ENCODE data around the gene CSTF1. TPM values are rescaled to one million over a fixed set of nuclear protein-coding genes. Genes with fewer than 3 reads are reported as not detected.

CSTF1 gene
- polyA plus RNA-seq (ENCODE audit: insufficient read length in 4 of 4): 10 to 100 TPM; 32.3 to 46.5 (median 42.6) TPM

GRCh38 chr20:56392132-56392880, at the start of gene CSTF1, which contains the start of gene AURKA:
Gene CSTF1, plus strand, starts transcription at chr20:56392645. Its CDS starts 2,908 bp downstream, at chr20:56395553.
Gene AURKA, minus strand, starts transcription at chr20:56392215. Its CDS starts 4,018 bp downstream, at chr20:56388197.
- DNase-seq (ENCODE audit: low read depth in 4 of 4, low spot score in 3 of 4): peak; percentile 97 to 98 (median 97)

GRCh38 chr20:56342783-56343182, 49.7 kb upstream of the CSTF1 start:
- DNase-seq (ENCODE audit: low read depth in 4 of 4, low spot score in 3 of 4): no peak

- DNase-seq (ENCODE audit: low read depth in 4 of 4, low spot score in 3 of 4): no peak
Observed at GRCh38 chr20:56343861-56344381, 48.5 kb upstream of the CSTF1 start.

GRCh38 chr20:56345911-56346310, 46.5 kb upstream of the CSTF1 start:
- no peak for DNase-seq (ENCODE audit: low read depth in 4 of 4, low spot score in 3 of 4)

- DNase-seq (ENCODE audit: low read depth in 4 of 4, low spot score in 3 of 4): no peak
Observed at GRCh38 chr20:56347628-56348304, 44.7 kb upstream of the CSTF1 start.

- DNase-seq (ENCODE audit: low read depth in 4 of 4, low spot score in 3 of 4): no peak
Observed at GRCh38 chr20:56348305-56348693, 44.1 kb upstream of the CSTF1 start.

- no peak for DNase-seq (ENCODE audit: low read depth in 4 of 4, low spot score in 3 of 4)
Observed at GRCh38 chr20:56348746-56349145, 43.7 kb upstream of the CSTF1 start.

- no peak for DNase-seq (ENCODE audit: low read depth in 4 of 4, low spot score in 3 of 4)
Observed at GRCh38 chr20:56350842-56351241, 41.6 kb upstream of the CSTF1 start.

GRCh38 chr20:56352345-56353055, 39.9 kb upstream of the CSTF1 start:
- DNase-seq (ENCODE audit: low read depth in 4 of 4, low spot score in 3 of 4): no peak

- DNase-seq (ENCODE audit: low read depth in 4 of 4, low spot score in 3 of 4): no peak
Observed at GRCh38 chr20:56353356-56353755, 39.1 kb upstream of the CSTF1 start.

GRCh38 chr20:56358070-56358469, 34.4 kb upstream of the CSTF1 start:
- no peak for DNase-seq (ENCODE audit: low read depth in 4 of 4, low spot score in 3 of 4)

- peak; percentile 64 to 80 (median 78) for DNase-seq (ENCODE audit: low read depth in 4 of 4, low spot score in 3 of 4)
Observed at GRCh38 chr20:56358600-56359211, 33.7 kb upstream of the CSTF1 start, which contains the start of gene FAM210B. Gene FAM210B, plus strand, starts transcription at chr20:56358974. Its CDS starts 32 bp downstream, at chr20:56359006.

- peak in 1 of 4 donors; percentile 38 for DNase-seq (ENCODE audit: low read depth in 4 of 4, low spot score in 3 of 4)
Observed at GRCh38 chr20:56359212-56360132, 33.0 kb upstream of the CSTF1 start.

GRCh38 chr20:56360133-56360907, 32.1 kb upstream of the CSTF1 start:
- DNase-seq (ENCODE audit: low read depth in 4 of 4, low spot score in 3 of 4): no peak

GRCh38 chr20:56360908-56361205, 31.6 kb upstream of the CSTF1 start:
- DNase-seq (ENCODE audit: low read depth in 4 of 4, low spot score in 3 of 4): no peak

- DNase-seq (ENCODE audit: low read depth in 4 of 4, low spot score in 3 of 4): no peak
Observed at GRCh38 chr20:56361900-56362299, 30.5 kb upstream of the CSTF1 start.

GRCh38 chr20:56362833-56363413, 29.5 kb upstream of the CSTF1 start:
- no peak for DNase-seq (ENCODE audit: low read depth in 4 of 4, low spot score in 3 of 4)

- DNase-seq (ENCODE audit: low read depth in 4 of 4, low spot score in 3 of 4): no peak
Observed at GRCh38 chr20:56363491-56363890, 29.0 kb upstream of the CSTF1 start.

Measured in left renal pelvis (tissue), 4 donors.